ENCODE results near the gene NFKBIA.

NFKBIA gene

DNA sequence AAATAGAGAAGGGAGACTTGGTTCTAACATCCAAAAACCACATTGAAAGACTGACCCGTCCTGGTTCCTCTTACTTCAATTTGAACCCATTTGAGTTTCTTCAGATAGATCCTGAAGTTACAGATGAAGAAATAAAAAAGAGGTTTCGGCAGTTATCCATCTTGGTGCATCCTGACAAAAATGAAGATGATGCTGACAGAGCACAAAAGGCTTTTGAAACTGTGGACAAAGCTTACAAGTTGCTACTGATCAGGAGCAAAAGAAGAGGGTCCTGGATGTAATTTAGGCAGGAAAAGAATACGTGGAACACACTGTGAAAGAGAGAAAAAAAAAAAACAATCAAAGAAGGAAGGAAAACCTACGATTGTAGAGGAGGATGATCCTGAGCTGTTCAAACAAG is 25.4 kb upstream of the NFKBIA start:
- no peaks in the 10 kb centered on the region for H3K4me1 ChIP-seq (ENCODE audit: control insufficient read depth, insufficient read depth, low read length, poor library complexity, severe bottlenecking)
- H3K36me3 ChIP-seq (ENCODE audit: control insufficient read depth, insufficient read depth, low read length) = no peaks in the 10 kb centered on the region
- no peak overlapping the region for H3K4me3 ChIP-seq (ENCODE audit: insufficient read depth, low read depth, low read length, poor library complexity, severe bottlenecking)
- no peaks in the 10 kb centered on the region for H3K27me3 ChIP-seq (replicated peaks; ENCODE audit: control insufficient read depth, insufficient read depth, low read length, poor library complexity, severe bottlenecking)
- no peak overlapping the region for H3K27ac ChIP-seq (ENCODE audit: insufficient read depth, low read length, poor library complexity, severe bottlenecking)
- DNase-seq = no peak
- no peaks in the 10 kb centered on the region for H3K9me3 ChIP-seq (ENCODE audit: control insufficient read depth, low read length)

DNA sequence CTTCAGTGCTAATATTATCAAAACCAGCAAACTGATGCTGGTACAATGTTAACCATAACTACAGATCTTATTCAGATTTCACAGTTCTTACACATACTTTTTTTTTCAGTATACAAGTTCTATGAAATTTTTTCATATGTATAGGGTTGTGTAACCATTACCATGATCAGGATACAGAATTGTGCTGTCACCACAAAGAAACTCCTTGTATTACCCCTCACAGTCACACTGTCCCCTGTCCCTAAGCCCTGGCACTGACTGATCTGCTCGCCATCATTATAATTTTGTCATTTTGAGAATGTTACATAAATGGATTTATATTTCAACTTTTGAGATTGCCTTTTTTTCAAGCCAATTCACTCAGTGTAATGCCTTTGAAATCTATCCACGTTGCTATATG is 21.3 kb upstream of the NFKBIA start:
- H3K36me3 ChIP-seq (ENCODE audit: control insufficient read depth, insufficient read depth, low read length) = no peaks in the 10 kb centered on the region
- H3K4me1 ChIP-seq (ENCODE audit: control insufficient read depth, insufficient read depth, low read length, poor library complexity, severe bottlenecking) = no peaks in the 10 kb centered on the region
- H3K27me3 ChIP-seq (replicated peaks; ENCODE audit: control insufficient read depth, insufficient read depth, low read length, poor library complexity, severe bottlenecking) = no peaks in the 10 kb centered on the region
- H3K9me3 ChIP-seq (ENCODE audit: control insufficient read depth, low read length) = no peaks in the 10 kb centered on the region
- no peak for DNase-seq
- H3K4me3 ChIP-seq (ENCODE audit: insufficient read depth, low read depth, low read length, poor library complexity, severe bottlenecking) = no peak overlapping the region
- no peak overlapping the region for H3K27ac ChIP-seq (ENCODE audit: insufficient read depth, low read length, poor library complexity, severe bottlenecking)

DNA sequence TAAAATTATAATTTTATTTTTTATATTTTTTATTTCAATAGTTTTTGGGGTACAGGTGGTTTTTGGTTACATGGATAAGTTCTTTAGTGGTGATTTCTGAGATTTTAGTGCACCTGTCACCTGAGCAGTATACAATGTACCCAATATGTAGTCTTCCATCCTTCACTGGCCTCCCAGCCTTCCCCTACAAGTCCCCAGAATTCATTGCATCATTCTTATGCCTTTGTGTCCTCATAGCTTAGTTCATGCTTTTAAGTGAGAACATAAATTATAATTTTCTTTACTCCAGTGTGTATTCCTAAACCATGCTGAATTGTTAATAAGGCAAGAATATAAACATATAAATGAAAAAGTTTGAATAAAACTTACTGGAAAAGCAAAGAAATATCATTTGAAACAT is 19.1 kb upstream of the NFKBIA start:
- no peaks in the 10 kb centered on the region for H3K4me1 ChIP-seq (ENCODE audit: control insufficient read depth, insufficient read depth, low read length, poor library complexity, severe bottlenecking)
- DNase-seq = no peak
- H3K4me3 ChIP-seq (ENCODE audit: insufficient read depth, low read depth, low read length, poor library complexity, severe bottlenecking) = no peak overlapping the region
- H3K27ac ChIP-seq (ENCODE audit: insufficient read depth, low read length, poor library complexity, severe bottlenecking) = no peak overlapping the region
- no peaks in the 10 kb centered on the region for H3K9me3 ChIP-seq (ENCODE audit: control insufficient read depth, low read length)
- H3K27me3 ChIP-seq (replicated peaks; ENCODE audit: control insufficient read depth, insufficient read depth, low read length, poor library complexity, severe bottlenecking) = no peaks in the 10 kb centered on the region
- no peaks in the 10 kb centered on the region for H3K36me3 ChIP-seq (ENCODE audit: control insufficient read depth, insufficient read depth, low read length)

DNA sequence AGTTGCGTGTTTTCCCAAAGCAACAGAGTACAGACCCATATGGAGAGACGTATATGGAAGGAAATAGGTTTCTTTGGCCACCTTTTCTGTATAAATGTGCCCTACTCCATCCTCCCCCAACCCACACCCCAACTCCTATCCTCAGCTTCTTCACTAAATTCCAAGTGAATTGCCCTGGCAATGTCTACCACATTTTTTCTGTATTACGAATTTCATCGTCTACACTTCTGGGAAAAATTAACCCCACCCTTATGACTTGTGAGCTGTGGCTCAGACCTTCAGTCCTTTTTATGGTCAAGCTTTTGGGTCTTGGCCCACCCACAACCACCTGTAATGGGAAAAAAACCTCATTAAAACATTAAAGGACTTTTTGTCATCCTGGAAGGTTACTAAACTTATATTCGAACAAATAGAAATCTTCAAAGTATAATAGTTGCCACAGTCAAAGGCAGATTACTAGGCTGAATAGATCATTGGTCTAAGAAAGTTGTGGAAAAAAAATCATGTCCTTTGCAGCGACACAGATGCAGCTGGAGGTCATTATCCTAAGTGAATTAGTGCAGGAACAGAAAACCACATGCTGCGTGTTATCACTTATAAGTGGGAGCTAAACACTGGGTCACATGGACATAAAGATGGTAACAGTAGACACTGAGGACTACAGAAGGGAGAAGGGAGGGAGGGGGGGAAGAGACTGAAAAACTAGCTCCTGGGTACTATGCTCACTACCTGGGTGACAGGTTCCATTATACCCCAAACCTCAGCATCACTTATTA is 15.7 kb upstream of the NFKBIA start:
- H3K4me3 ChIP-seq (ENCODE audit: insufficient read depth, low read depth, low read length, poor library complexity, severe bottlenecking) = no peak overlapping the region
- peaks cover 22% of the 10 kb centered on the region for H3K4me1 ChIP-seq (ENCODE audit: control insufficient read depth, insufficient read depth, low read length, poor library complexity, severe bottlenecking)
- no peaks in the 10 kb centered on the region for H3K27me3 ChIP-seq (replicated peaks; ENCODE audit: control insufficient read depth, insufficient read depth, low read length, poor library complexity, severe bottlenecking)
- no peaks in the 10 kb centered on the region for H3K9me3 ChIP-seq (ENCODE audit: control insufficient read depth, low read length)
- DNase-seq = no peak
- H3K27ac ChIP-seq (ENCODE audit: insufficient read depth, low read length, poor library complexity, severe bottlenecking) = no peak overlapping the region
- no peaks in the 10 kb centered on the region for H3K36me3 ChIP-seq (ENCODE audit: control insufficient read depth, insufficient read depth, low read length)

DNA sequence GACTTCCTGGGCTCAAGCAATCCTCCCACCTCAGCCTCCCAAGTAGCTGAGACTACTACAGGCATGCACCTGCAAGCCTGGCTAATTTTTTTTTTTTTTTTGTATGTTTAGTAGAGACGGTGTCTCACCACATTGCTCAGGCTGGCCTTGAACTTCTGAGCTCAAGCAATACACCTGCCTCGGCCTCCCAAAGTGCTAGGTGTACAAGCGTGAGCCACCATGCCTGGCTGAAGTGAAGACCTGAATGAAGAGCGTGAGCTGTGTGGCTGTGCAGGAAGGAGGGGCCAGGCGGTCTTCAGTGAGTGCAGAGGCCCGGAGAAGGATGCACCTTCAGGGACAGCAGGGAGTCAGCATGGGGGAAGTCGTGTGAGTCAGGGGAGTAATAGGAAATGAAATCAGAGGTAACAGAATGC is 14.9 kb upstream of the NFKBIA start:
- H3K4me3 ChIP-seq (ENCODE audit: insufficient read depth, low read depth, low read length, poor library complexity, severe bottlenecking) = no peak overlapping the region
- no peaks in the 10 kb centered on the region for H3K27me3 ChIP-seq (replicated peaks; ENCODE audit: control insufficient read depth, insufficient read depth, low read length, poor library complexity, severe bottlenecking)
- H3K4me1 ChIP-seq (ENCODE audit: control insufficient read depth, insufficient read depth, low read length, poor library complexity, severe bottlenecking) = peaks cover 23% of the 10 kb centered on the region
- no peaks in the 10 kb centered on the region for H3K36me3 ChIP-seq (ENCODE audit: control insufficient read depth, insufficient read depth, low read length)
- DNase-seq = no peak
- no peaks in the 10 kb centered on the region for H3K9me3 ChIP-seq (ENCODE audit: control insufficient read depth, low read length)
- H3K27ac ChIP-seq (ENCODE audit: insufficient read depth, low read length, poor library complexity, severe bottlenecking) = no peak overlapping the region

DNA sequence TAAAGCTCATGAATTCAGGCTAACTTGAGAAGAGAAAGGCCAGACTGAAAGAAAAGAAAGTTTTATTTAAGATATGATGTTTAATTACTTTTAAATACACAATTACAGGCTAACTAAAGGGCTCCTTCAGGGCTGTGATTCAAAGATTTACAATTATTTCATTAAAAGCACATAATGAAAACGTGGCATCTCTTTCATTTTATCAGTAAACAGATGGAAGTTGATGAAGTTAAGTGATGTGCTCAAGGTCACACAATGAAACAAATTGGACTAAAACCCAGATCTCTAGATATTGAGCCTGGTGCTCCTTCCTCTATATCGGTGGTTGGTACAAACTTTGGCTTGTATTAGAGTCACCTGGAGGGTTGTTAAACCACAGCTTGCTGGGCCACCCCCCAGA is 13.5 kb upstream of the NFKBIA start:
- H3K9me3 ChIP-seq (ENCODE audit: control insufficient read depth, low read length) = no peaks in the 10 kb centered on the region
- no peak overlapping the region for H3K27ac ChIP-seq (ENCODE audit: insufficient read depth, low read length, poor library complexity, severe bottlenecking)
- DNase-seq = no peak
- no peak overlapping the region for H3K4me3 ChIP-seq (ENCODE audit: insufficient read depth, low read depth, low read length, poor library complexity, severe bottlenecking)
- peaks cover 25% of the 10 kb centered on the region for H3K4me1 ChIP-seq (ENCODE audit: control insufficient read depth, insufficient read depth, low read length, poor library complexity, severe bottlenecking)
- H3K27me3 ChIP-seq (replicated peaks; ENCODE audit: control insufficient read depth, insufficient read depth, low read length, poor library complexity, severe bottlenecking) = no peaks in the 10 kb centered on the region
- no peaks in the 10 kb centered on the region for H3K36me3 ChIP-seq (ENCODE audit: control insufficient read depth, insufficient read depth, low read length)

DNA sequence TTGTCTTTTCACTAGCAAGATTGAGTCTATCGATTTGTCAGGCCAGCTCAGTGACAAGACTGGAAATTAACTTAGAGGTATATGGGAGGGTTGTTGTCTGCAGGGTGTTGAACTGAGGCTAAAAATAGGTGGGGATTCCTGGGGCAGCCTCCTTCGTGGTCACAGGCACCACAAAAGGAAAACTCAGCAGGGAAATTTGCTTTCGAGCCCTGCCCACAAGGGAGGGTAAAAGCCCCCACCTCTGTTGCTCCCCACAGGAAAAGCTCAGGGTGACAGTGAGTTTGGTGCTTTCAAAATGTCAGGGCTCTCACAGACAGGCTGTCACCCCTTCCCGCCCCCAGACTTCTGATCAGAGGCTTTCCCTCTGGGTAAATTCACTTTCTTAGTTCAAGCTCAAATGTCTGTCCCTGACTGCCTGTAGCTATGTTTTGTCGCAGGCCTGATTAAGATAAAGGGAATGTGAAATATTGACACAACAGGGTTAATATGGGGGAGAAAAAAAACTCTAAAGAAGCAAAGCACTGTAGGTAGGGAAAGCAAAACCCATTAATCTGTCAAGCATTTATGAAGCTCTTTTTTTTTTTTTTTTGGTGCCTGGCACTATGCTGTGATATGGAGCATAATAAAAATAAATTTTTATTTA is 11.7 kb upstream of the NFKBIA start:
- Histone ChIP-seq H3K4me3 (ENCODE audit: insufficient read depth, low read depth, low read length, poor library complexity, severe bottlenecking) (no peak overlapping the region), H3K27me3 (replicated peaks; ENCODE audit: control insufficient read depth, insufficient read depth, low read length, poor library complexity, severe bottlenecking) (no peaks in the 10 kb centered on the region), H3K27ac (ENCODE audit: insufficient read depth, low read length, poor library complexity, severe bottlenecking) (peak overlapping the region; percentile 77), H3K4me1 (ENCODE audit: control insufficient read depth, insufficient read depth, low read length, poor library complexity, severe bottlenecking) (peaks cover 26% of the 10 kb centered on the region), H3K36me3 (ENCODE audit: control insufficient read depth, insufficient read depth, low read length) (no peaks in the 10 kb centered on the region), H3K9me3 (ENCODE audit: control insufficient read depth, low read length) (no peaks in the 10 kb centered on the region)
- peak; percentile 63 to 76 (median 73) for DNase-seq

DNA sequence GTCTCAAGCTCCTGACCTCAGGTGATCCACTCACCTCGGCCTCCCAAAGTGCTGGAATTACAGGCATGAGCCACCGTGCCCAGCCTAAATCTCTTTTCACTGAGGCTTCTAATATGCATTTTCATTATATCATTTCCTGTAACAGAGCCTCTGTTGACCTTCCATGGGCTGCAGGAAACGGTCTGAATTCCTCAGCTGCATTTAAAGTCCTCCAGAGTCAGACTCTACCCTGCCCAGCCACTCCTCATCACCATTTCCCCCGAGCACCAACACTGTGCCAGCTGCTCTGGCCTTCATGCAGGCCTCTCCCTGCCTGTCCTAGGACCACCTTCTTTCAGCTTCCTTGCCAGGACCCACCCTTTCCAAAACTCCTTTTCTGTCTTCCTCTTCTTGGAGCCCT is 9.8 kb upstream of the NFKBIA start:
- H3K36me3 ChIP-seq (ENCODE audit: control insufficient read depth, insufficient read depth, low read length) = no peaks in the 10 kb centered on the region
- DNase-seq = no peak
- no peak overlapping the region for H3K27ac ChIP-seq (ENCODE audit: insufficient read depth, low read length, poor library complexity, severe bottlenecking)
- peaks cover 26% of the 10 kb centered on the region for H3K4me1 ChIP-seq (ENCODE audit: control insufficient read depth, insufficient read depth, low read length, poor library complexity, severe bottlenecking)
- no peaks in the 10 kb centered on the region for H3K9me3 ChIP-seq (ENCODE audit: control insufficient read depth, low read length)
- no peaks in the 10 kb centered on the region for H3K27me3 ChIP-seq (replicated peaks; ENCODE audit: control insufficient read depth, insufficient read depth, low read length, poor library complexity, severe bottlenecking)
- no peak overlapping the region for H3K4me3 ChIP-seq (ENCODE audit: insufficient read depth, low read depth, low read length, poor library complexity, severe bottlenecking)

DNA sequence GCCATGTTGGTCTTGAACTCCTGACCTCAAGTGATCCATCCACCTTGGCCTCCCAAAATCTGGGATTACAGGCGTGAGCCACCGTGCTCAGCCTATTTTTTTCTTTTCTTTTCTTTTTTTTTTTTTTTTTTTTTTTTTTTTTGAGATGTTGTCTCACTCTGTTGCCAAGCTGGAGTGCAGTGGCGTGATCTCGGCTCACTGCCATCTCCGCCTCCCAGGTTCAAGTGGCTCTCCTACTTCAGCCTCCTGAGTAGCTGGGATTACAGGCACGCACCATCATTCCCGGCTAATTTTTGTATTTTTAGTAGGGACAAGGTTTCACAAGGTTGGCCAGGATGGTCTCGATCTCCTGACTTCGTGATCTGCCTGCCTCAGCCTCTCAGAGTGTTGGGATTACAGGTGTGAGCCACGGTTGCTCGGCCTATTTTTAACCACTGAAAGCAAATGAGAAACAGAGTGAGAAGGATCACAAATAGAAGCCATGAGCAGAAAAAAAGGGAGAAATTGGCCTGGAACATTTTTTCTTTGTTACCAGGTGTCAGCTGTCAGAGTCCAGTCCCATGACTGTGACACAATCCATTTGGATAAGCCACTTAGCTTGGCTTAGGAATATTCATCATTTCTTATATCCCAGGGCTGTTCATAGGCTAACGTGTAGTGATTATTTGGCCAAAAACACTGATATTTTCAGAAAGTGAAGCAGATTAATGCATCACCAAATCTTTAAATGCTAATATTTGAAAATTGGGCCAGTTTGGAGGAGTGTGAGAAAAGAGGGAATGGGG is 7.9 kb upstream of the NFKBIA start:
- DNase-seq = no peak
- no peaks in the 10 kb centered on the region for H3K9me3 ChIP-seq (ENCODE audit: control insufficient read depth, low read length)
- no peak overlapping the region for H3K27ac ChIP-seq (ENCODE audit: insufficient read depth, low read length, poor library complexity, severe bottlenecking)
- H3K27me3 ChIP-seq (replicated peaks; ENCODE audit: control insufficient read depth, insufficient read depth, low read length, poor library complexity, severe bottlenecking) = no peaks in the 10 kb centered on the region
- H3K36me3 ChIP-seq (ENCODE audit: control insufficient read depth, insufficient read depth, low read length) = no peaks in the 10 kb centered on the region
- no peak overlapping the region for H3K4me3 ChIP-seq (ENCODE audit: insufficient read depth, low read depth, low read length, poor library complexity, severe bottlenecking)
- H3K4me1 ChIP-seq (ENCODE audit: control insufficient read depth, insufficient read depth, low read length, poor library complexity, severe bottlenecking) = peaks cover 26% of the 10 kb centered on the region

DNA sequence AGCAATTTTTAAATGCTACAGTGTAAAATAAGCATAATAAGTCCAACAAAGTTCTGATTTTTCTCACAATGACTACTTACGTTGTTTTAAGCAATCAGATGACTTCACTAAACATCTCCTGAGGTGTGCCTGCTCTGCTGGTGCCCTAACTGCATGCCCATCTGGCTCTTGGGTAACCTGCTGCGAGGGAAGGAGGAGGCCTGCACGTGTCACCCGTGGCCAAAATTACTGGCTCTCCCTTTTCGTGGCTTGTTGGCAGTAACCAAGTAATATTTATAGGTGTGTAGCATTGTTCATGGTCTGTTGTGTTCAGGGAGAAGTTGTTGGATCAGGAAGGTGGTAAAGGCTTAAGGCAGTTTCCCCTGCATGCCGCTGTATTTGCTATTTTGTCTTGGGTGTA is 6.3 kb upstream of the NFKBIA start:
- H3K4me1 ChIP-seq (ENCODE audit: control insufficient read depth, insufficient read depth, low read length, poor library complexity, severe bottlenecking) = peaks cover 21% of the 10 kb centered on the region
- H3K36me3 ChIP-seq (ENCODE audit: control insufficient read depth, insufficient read depth, low read length) = no peaks in the 10 kb centered on the region
- no peaks in the 10 kb centered on the region for H3K9me3 ChIP-seq (ENCODE audit: control insufficient read depth, low read length)
- H3K4me3 ChIP-seq (ENCODE audit: insufficient read depth, low read depth, low read length, poor library complexity, severe bottlenecking) = no peak overlapping the region
- H3K27ac ChIP-seq (ENCODE audit: insufficient read depth, low read length, poor library complexity, severe bottlenecking) = no peak overlapping the region
- H3K27me3 ChIP-seq (replicated peaks; ENCODE audit: control insufficient read depth, insufficient read depth, low read length, poor library complexity, severe bottlenecking) = no peaks in the 10 kb centered on the region
- DNase-seq = no peak

Measured in effector memory CD4-positive, alpha-beta T cell (primary cell).